Vagina (tissue), 2 donors: Measurements from ENCODE around the gene SLC17A7. TPM values are rescaled to one million over a fixed set of nuclear protein-coding genes. Genes with fewer than 3 reads are reported as not detected.

Experiments used
- DNase-seq, 2 donors: peaks; one replicate each; pipeline ENCODE4 v3.0.0-alpha.2; 2017; ENCODE audit errors: extremely low spot score in 2 of 2
- H3K27ac ChIP-seq: fragments of 200-600 bp; sonication (generic); one replicate; pipeline ENCODE4 v1.5.1; 2019
- H3K27me3 ChIP-seq: fragments of 200-600 bp; sonication (generic); one replicate; pipeline ENCODE4 v1.5.1; 2019
- H3K36me3 ChIP-seq, 2 donors: fragments of 200-600 bp; sonication (generic); one replicate each; pipeline ENCODE4 v1.5.1; 2017 to 2019
- H3K4me1 ChIP-seq: fragments of 200-600 bp; sonication (generic); one replicate; pipeline ENCODE4 v1.5.1; 2019
- H3K4me3 ChIP-seq, 2 donors: fragments of 200-600 bp; sonication (generic); 1 replicate in 1 of 2; 2 replicates in 1 of 2; pipeline ENCODE4 v1.5.1; 2016 to 2019
- H3K9me3 ChIP-seq: fragments of 200-600 bp; sonication (generic); one replicate; pipeline ENCODE4 v1.5.1; 2019
- POLR2A ChIP-seq, 2 donors: fragments of 450-650 bp; IDR thresholded peaks; one replicate each; pipeline ENCODE4 v1.6.1; 2017; ENCODE audit warnings: antibody characterized with exemption in 2 of 2, mild to moderate bottlenecking in 2 of 2, moderate library complexity in 2 of 2
- POLR2AphosphoS5 ChIP-seq, 2 donors: sonication (generic); formaldehyde crosslinking; IDR thresholded peaks; one replicate each; pipeline ENCODE4 v1.9.0; 2017; ENCODE audit warnings: antibody characterized with exemption in 2 of 2, mild to moderate bottlenecking in 2 of 2, low read depth in 1 of 2; ENCODE audit not compliant: insufficient read depth in 1 of 2
- intact Hi-C: fragments of 100-400 bp; cut with DNase I; formaldehyde crosslinking; loops from one replicate; pipeline ENCODE4 v1.15.1; 2023
- total RNA-seq: library from RNA; depleted of rRNA; stranded (reverse); fragments of >200 nt; gene quantifications from one replicate; pipeline ENCODE4 v1.2.3, GENCODE V29; 2016
- TF ChIP-seq, protein P1 (sequence below), 3 experiments: fragments of 450-650 bp in 2 of 3; fragments of 200-600 bp in 1 of 3; sonication (generic) in 1 of 3; IDR thresholded peaks; one replicate each; pipeline ENCODE4 v1.5.1; 2017 to 2019; ENCODE audit warnings: antibody characterized with exemption in 3 of 3, mild to moderate bottlenecking in 2 of 3, moderate library complexity in 2 of 3

The SLC17A7 gene
- total RNA-seq, 1 donor from 2014 or later: 0.74 TPM

GRCh38 chr19:49455773-49456172 is 14.4 kb upstream of the SLC17A7 start:
- TF ChIP-seq POLR2AphosphoS5 (IDR thresholded peaks at IDR 0.05; ENCODE audit: insufficient read depth in 1 of 2, low read depth in 1 of 2) (peak in 1 of 2 donors; percentile 42), POLR2A (IDR thresholded peaks at IDR 0.05) (no peak)
- TF ChIP-seq, protein P1, sequence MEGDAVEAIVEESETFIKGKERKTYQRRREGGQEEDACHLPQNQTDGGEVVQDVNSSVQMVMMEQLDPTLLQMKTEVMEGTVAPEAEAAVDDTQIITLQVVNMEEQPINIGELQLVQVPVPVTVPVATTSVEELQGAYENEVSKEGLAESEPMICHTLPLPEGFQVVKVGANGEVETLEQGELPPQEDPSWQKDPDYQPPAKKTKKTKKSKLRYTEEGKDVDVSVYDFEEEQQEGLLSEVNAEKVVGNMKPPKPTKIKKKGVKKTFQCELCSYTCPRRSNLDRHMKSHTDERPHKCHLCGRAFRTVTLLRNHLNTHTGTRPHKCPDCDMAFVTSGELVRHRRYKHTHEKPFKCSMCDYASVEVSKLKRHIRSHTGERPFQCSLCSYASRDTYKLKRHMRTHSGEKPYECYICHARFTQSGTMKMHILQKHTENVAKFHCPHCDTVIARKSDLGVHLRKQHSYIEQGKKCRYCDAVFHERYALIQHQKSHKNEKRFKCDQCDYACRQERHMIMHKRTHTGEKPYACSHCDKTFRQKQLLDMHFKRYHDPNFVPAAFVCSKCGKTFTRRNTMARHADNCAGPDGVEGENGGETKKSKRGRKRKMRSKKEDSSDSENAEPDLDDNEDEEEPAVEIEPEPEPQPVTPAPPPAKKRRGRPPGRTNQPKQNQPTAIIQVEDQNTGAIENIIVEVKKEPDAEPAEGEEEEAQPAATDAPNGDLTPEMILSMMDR (IDR thresholded peaks at IDR 0.05): no peak
- intact Hi-C loops: no loop called here
- no peak for DNase-seq
- Histone ChIP-seq H3K4me1 (peaks cover 44% of the 10 kb centered on the region), H3K36me3 (peaks cover 0 to 6% of the 10 kb centered on the region in 2 donors), H3K27me3 (no peaks in the 10 kb centered on the region), H3K9me3 (no peaks in the 10 kb centered on the region), H3K4me3 (no peak overlapping the region), H3K27ac (peak overlapping the region; percentile 95)

DNA sequence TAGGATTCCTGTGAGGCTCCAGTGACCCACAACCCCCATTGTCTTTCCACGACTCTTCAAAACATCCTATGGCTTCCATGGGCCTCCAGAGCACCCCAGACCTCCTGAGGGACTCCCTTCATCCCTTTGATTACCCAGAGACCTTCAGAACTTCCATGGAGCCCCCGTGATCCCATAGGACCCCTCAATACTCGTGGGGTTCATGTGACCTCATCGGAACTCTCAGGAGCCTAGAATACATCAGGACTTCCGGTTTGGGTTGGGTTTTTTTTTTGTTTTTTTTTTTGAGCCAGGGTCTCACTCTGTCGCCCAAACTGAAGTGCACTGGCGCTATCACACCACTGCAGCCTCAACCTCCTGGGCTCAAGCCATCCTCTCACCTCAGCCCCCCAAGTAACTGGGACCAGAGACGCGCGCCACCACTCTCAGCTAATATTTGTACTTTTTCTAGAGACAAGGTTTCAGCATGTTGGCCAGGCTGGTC is 12.5 kb upstream of the SLC17A7 start:
- Histone ChIP-seq H3K4me1 (peaks cover 55% of the 10 kb centered on the region), H3K36me3 (peaks cover 0 to 7% of the 10 kb centered on the region in 2 donors), H3K4me3 (peak overlapping the region; percentile 53 to 69), H3K27ac (peak overlapping the region; percentile 95), H3K27me3 (no peaks in the 10 kb centered on the region), H3K9me3 (no peaks in the 10 kb centered on the region)
- DNase-seq: no peak
- TF ChIP-seq POLR2AphosphoS5 (IDR thresholded peaks at IDR 0.05; ENCODE audit: insufficient read depth in 1 of 2, low read depth in 1 of 2) (no peak), POLR2A (IDR thresholded peaks at IDR 0.05) (no peak)
- TF ChIP-seq, protein P1 (IDR thresholded peaks at IDR 0.05): no peak
- intact Hi-C loops: no loop called here

DNA sequence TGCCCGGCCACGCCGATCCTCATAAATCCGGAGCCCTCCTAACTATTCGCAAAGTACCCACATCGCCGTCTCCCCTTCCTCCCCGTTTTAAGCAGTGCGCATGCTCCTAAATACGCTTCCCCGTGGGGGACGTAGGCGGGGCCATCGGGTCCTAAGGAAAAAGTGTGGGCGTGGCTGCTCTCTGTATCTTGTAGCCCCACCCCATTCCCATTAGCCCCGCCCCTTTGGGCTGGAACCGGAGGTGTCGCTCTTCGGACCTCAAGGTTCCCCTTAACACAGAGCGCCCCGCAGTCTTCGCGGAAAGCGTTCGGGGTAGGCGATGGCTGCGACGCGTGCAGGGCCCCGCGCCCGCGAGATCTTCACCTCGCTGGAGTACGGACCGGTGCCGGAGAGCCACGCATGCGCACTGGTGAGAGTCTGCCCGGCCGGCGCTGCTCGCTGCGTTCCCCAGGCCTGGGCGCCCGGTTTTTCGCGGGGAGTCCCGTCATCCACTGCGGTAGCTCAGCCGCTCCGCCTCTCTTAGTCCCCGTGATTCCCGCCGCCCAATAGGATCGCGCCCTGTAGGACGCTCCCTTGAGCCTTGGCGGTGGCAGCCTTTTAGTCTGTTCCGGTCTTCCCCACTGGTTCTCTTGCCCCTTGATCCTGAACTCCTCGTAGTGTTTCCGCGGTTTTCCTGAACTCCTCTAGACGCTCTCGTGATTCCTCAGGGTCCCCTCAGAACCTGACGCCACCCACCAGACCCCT is 11.9 kb upstream of the SLC17A7 start, which contains the start of gene ALDH16A1:
ALDH16A1 (plus strand) TSS at position 213 of the 744 bp plus-strand sequence; CDS start at position 320, 107 bp downstream.
- DNase-seq: peak in 1 of 2 donors; percentile 99
- Histone ChIP-seq H3K36me3 (peaks cover 0 to 10% of the 10 kb centered on the region in 2 donors), H3K4me1 (peaks cover 49% of the 10 kb centered on the region), H3K27ac (peak within 1 kb of the TSS; percentile 95), H3K4me3 (peak within 1 kb of the TSS; percentile 65 to 69), H3K9me3 (no peaks in the 10 kb centered on the region), H3K27me3 (no peaks in the 10 kb centered on the region)
- intact Hi-C loops: no loop called here
- TF ChIP-seq, protein P1 (IDR thresholded peaks at IDR 0.05): no peak
- peak in 1 of 2 donors; percentile 81 for TF ChIP-seq POLR2A (IDR thresholded peaks at IDR 0.05)
- peak; percentile 90 to 91 for TF ChIP-seq POLR2AphosphoS5 (IDR thresholded peaks at IDR 0.05; ENCODE audit: insufficient read depth in 1 of 2, low read depth in 1 of 2)

DNA sequence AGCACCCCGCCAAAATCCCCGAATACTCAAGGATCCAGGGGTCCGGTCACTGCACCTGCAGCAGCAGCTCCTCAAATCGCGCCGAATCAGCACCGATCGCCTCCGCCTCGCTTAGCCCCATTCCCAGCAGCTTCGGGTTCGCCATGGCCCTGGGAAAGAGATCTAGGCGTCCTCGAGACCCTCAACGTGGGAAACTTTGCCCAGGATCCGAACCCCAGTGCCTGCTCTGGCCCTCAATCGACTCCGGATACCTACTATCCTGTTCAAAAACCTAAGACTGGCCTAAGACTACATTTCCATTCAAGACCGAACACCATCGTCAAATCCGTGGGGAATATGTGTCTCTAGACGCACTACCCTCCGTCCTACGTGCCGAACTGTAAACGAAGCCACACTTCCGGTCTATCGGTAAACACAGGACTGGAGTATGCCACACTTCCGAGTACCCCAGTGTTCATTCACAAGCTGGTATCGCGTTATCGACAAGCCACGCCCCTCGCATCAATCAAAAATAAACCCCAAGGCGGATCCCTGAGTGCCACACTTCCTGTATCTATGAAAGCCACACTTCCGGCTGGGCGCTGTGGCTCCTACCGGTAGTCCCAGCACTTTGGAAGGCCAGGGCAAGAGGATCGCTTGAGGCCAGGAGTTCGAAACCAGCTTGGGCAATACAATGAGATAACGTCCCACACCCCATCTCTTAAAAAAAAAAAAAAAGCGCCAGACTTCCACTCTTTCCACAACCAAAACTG is 10.3 kb upstream of the SLC17A7 start, which contains the start of gene PIH1D1:
PIH1D1 (minus strand) TSS at position 385 of the 752 bp plus-strand sequence; CDS start at position 145, 240 bp downstream.
- peaks cover 52% of the 10 kb centered on the region for H3K4me1 ChIP-seq
- DNase-seq: peak in 1 of 2 donors; percentile 98
- H3K27ac ChIP-seq: peak within 1 kb of the TSS; percentile 95
- no peaks in the 10 kb centered on the region for H3K9me3 ChIP-seq
- intact Hi-C loops: no loop called here
- TF ChIP-seq POLR2AphosphoS5 (IDR thresholded peaks at IDR 0.05; ENCODE audit: insufficient read depth in 1 of 2, low read depth in 1 of 2): peak; percentile 55 to 98
- TF ChIP-seq, protein P1 (IDR thresholded peaks at IDR 0.05): no peak
- TF ChIP-seq POLR2A (IDR thresholded peaks at IDR 0.05): no peak
- peak within 1 kb of the TSS; percentile 65 to 69 for H3K4me3 ChIP-seq
- H3K36me3 ChIP-seq: peaks cover 0 to 10% of the 10 kb centered on the region in 2 donors
- H3K27me3 ChIP-seq: no peaks in the 10 kb centered on the region
